DND-41 (cell line): Measurements from ENCODE around the gene COX14.

Experiments used
- ATAC-seq: fragments of 200-7000 bp; cut with Tn5 transposase; 3 replicates; pipeline ENCODE4 v1.9.1; 2021; ENCODE audit warnings: low read depth; ENCODE audit not compliant: insufficient read depth
- DNase-seq: peaks from one replicate; pipeline ENCODE4 v3.0.0-alpha.2; 2020
- H2AFZ ChIP-seq: 2 replicates; pipeline ENCODE4 v1.6.0; 2012; ENCODE audit warnings: low read depth, low read length
- H3K27ac ChIP-seq: 2 replicates; pipeline ENCODE4 v1.5.1; 2012; ENCODE audit warnings: low read length, inconsistent platforms
- H3K27me3 ChIP-seq: fragments of 200-600 bp; sonication (generic); 2 replicates; pipeline ENCODE4 v1.6.0; 2012; ENCODE audit warnings: low read length, mild to moderate bottlenecking, inconsistent platforms; ENCODE audit not compliant: insufficient read depth, poor library complexity
- H3K36me3 ChIP-seq: 2 replicates; pipeline ENCODE4 v1.5.1; 2012; ENCODE audit warnings: low read length, inconsistent platforms; ENCODE audit not compliant: insufficient read depth
- H3K4me1 ChIP-seq: 2 replicates; pipeline ENCODE4 v1.5.1; 2012; ENCODE audit warnings: mild to moderate bottlenecking, low read length; ENCODE audit not compliant: insufficient read depth
- H3K4me2 ChIP-seq: 2 replicates; pipeline ENCODE4 v1.6.0; 2012; ENCODE audit warnings: mild to moderate bottlenecking, moderate library complexity, low read length, inconsistent platforms; ENCODE audit not compliant: insufficient read depth
- H3K4me3 ChIP-seq, 2 experiments: fragments of 200-600 bp in 1 of 2; shearing (Covaris generic) in 1 of 2; 2 replicates each; pipeline ENCODE4 v1.5.1; 2012 to 2016; ENCODE audit warnings: inconsistent platforms in 2 of 2, low read length in 2 of 2, mild to moderate bottlenecking in 2 of 2, low read depth in 1 of 2, moderate library complexity in 1 of 2
- H3K79me2 ChIP-seq: 2 replicates; pipeline ENCODE4 v1.6.0; 2012; ENCODE audit warnings: low read length, inconsistent platforms; ENCODE audit not compliant: insufficient read depth
- H3K9ac ChIP-seq: 2 replicates; pipeline ENCODE4 v1.6.0; 2012; ENCODE audit warnings: low read depth, mild to moderate bottlenecking, inconsistent platforms, low read length, moderate library complexity
- H3K9me3 ChIP-seq: 2 replicates; pipeline ENCODE4 v1.5.1; 2012; ENCODE audit warnings: low read length, moderate library complexity, mild to moderate bottlenecking, inconsistent platforms; ENCODE audit not compliant: insufficient read depth, severe bottlenecking
- H4K20me1 ChIP-seq: 2 replicates; pipeline ENCODE4 v1.6.0; 2012; ENCODE audit warnings: low read length; ENCODE audit not compliant: insufficient read depth
- CTCF ChIP-seq: IDR thresholded peaks from 2 replicates; pipeline ENCODE4 v1.5.1; 2012; ENCODE audit warnings: borderline replicate concordance, low read length, moderate library complexity, mild to moderate bottlenecking; ENCODE audit not compliant: poor library complexity, severe bottlenecking; ENCODE audit errors: extremely low read depth
- EZH2 ChIP-seq: IDR thresholded peaks from 3 replicates; pipeline ENCODE4 v1.6.1; 2012; ENCODE audit warnings: borderline replicate concordance, low read depth, mild to moderate bottlenecking, moderate library complexity, low read length, inconsistent platforms; ENCODE audit not compliant: severe bottlenecking

Gene COX14

GRCh38 chr12:50129290-50129689 lies 17.3 kb downstream of the COX14 start:
- 0 out of 2 replicates have a peak, but pooled peaks cover 2% of the 10 kb centered on the region for H4K20me1 ChIP-seq
- no peak overlapping the region for H3K9ac ChIP-seq
- no peak for ATAC-seq
- H3K4me2 ChIP-seq = no peak overlapping the region
- no peak overlapping the region for H3K4me3 ChIP-seq
- H3K27me3 ChIP-seq = no peaks in the 10 kb centered on the region
- no peak overlapping the region for H3K27ac ChIP-seq
- no peaks in the 10 kb centered on the region for H3K9me3 ChIP-seq
- DNase-seq = no peak
- 0 out of 2 replicates have a peak, but pooled peaks cover 2% of the 10 kb centered on the region for H3K79me2 ChIP-seq
- TF ChIP-seq EZH2 = no peak
- no peak for TF ChIP-seq CTCF
- peaks cover 72% of the 10 kb centered on the region for H3K36me3 ChIP-seq
- no peak overlapping the region for H2AFZ ChIP-seq
- no peaks in the 10 kb centered on the region for H3K4me1 ChIP-seq

GRCh38 chr12:50132505-50133135 lies 20.6 kb downstream of the COX14 start:
- DNase-seq (no peak), ATAC-seq (peak; percentile 59; the same call in 1 of the 3 replicates)
- Histone ChIP-seq H3K36me3 (peaks cover 91% of the 10 kb centered on the region), H3K27ac (no peak overlapping the region), H4K20me1 (peaks cover 7% of the 10 kb centered on the region; the same call in 1 of the 2 replicates), H3K4me3 (no peak overlapping the region), H3K4me1 (no peaks in the 10 kb centered on the region), H3K4me2 (no peak overlapping the region), H3K9ac (no peak overlapping the region), H3K79me2 (no peaks in the 10 kb centered on the region), H3K27me3 (no peaks in the 10 kb centered on the region), H2AFZ (no peak overlapping the region), H3K9me3 (no peaks in the 10 kb centered on the region)
- TF ChIP-seq CTCF (peak; percentile 63), EZH2 (no peak)

- Histone ChIP-seq H3K36me3 (peaks cover 47% of the 10 kb centered on the region), H3K9ac (no peak overlapping the region), H3K9me3 (no peaks in the 10 kb centered on the region), H3K4me2 (no peak overlapping the region), H3K79me2 (peaks cover 23% of the 10 kb centered on the region), H2AFZ (no peak overlapping the region), H4K20me1 (0 out of 2 replicates have a peak, but pooled peaks cover 2% of the 10 kb centered on the region), H3K4me1 (no peaks in the 10 kb centered on the region), H3K27ac (no peak overlapping the region), H3K27me3 (no peaks in the 10 kb centered on the region), H3K4me3 (no peak overlapping the region)
- ATAC-seq (no peak), DNase-seq (no peak)
- no peak for TF ChIP-seq EZH2
- no peak for TF ChIP-seq CTCF
These were observed 31.0 kb downstream of the COX14 start for GRCh38 chr12:50142993-50143392.
